HEK293 (cell line): ENCODE measurements around the gene BACH1.

Experiments
- EGR2 ChIP-seq: fragments of 450-650 bp; formaldehyde crosslinking; IDR thresholded peaks from 2 replicates; pipeline ENCODE4 v1.5.1; 2016; ENCODE audit warnings: low read depth, missing biosample characterization, missing genetic modification characterization
- GFI1B ChIP-seq: fragments of 450-650 bp; formaldehyde crosslinking; IDR thresholded peaks from 2 replicates; pipeline ENCODE4 v1.5.1; 2016; ENCODE audit warnings: missing biosample characterization, missing genetic modification characterization
- GLI4 ChIP-seq: fragments of 450-650 bp; formaldehyde crosslinking; IDR thresholded peaks from 2 replicates; pipeline ENCODE4 v1.5.1; 2016; ENCODE audit warnings: missing biosample characterization, missing genetic modification characterization
- GLIS1 ChIP-seq: fragments of 450-650 bp; formaldehyde crosslinking; IDR thresholded peaks from 2 replicates; pipeline ENCODE4 v1.5.1; 2016; ENCODE audit warnings: missing biosample characterization, missing genetic modification characterization
- KLF16 ChIP-seq: fragments of 450-650 bp; formaldehyde crosslinking; IDR thresholded peaks from 2 replicates; pipeline ENCODE4 v1.5.1; 2017; ENCODE audit warnings: missing biosample characterization, missing genetic modification characterization
- MEIS1 ChIP-seq: sonication (generic); formaldehyde crosslinking; IDR thresholded peaks from 2 replicates; pipeline ENCODE4 v1.8.1; 2022; ENCODE audit warnings: missing genetic modification reagents, mild to moderate bottlenecking, borderline replicate concordance
- SP2 ChIP-seq: fragments of 450-650 bp; formaldehyde crosslinking; IDR thresholded peaks from 2 replicates; pipeline ENCODE4 v1.5.1; 2016; ENCODE audit warnings: missing biosample characterization, missing genetic modification characterization
- SP7 ChIP-seq: fragments of 450-650 bp; formaldehyde crosslinking; IDR thresholded peaks from 2 replicates; pipeline ENCODE4 v1.5.1; 2016; ENCODE audit warnings: missing biosample characterization, missing genetic modification characterization
- TRIM28 ChIP-seq: IDR thresholded peaks from 2 replicates; pipeline ENCODE4 v1.6.1; 2011; ENCODE audit warnings: low read length, control low read depth, borderline replicate concordance
- ZBTB7A ChIP-seq: fragments of 450-650 bp; formaldehyde crosslinking; IDR thresholded peaks from 2 replicates; pipeline ENCODE4 v1.5.1; 2016; ENCODE audit warnings: low read depth, missing biosample characterization, missing genetic modification characterization
- ZBTB8A ChIP-seq: fragments of 450-650 bp; formaldehyde crosslinking; IDR thresholded peaks from 2 replicates; pipeline ENCODE4 v1.5.1; 2016; ENCODE audit warnings: missing biosample characterization, missing genetic modification characterization
- ZFP69B ChIP-seq: fragments of 450-650 bp; formaldehyde crosslinking; IDR thresholded peaks from 2 replicates; pipeline ENCODE4 v1.5.1; 2016; ENCODE audit warnings: missing biosample characterization, missing genetic modification characterization
- ZNF133 ChIP-seq: fragments of 450-650 bp; formaldehyde crosslinking; IDR thresholded peaks from 2 replicates; pipeline ENCODE4 v1.5.1; 2016; ENCODE audit warnings: missing biosample characterization, missing genetic modification characterization
- ZNF138 ChIP-seq: fragments of 450-650 bp; formaldehyde crosslinking; IDR thresholded peaks from 2 replicates; pipeline ENCODE4 v1.5.1; 2016; ENCODE audit warnings: missing biosample characterization, missing genetic modification characterization, borderline replicate concordance
- ZNF169 ChIP-seq: fragments of 450-650 bp; formaldehyde crosslinking; IDR thresholded peaks from 2 replicates; pipeline ENCODE4 v1.5.1; 2016; ENCODE audit warnings: missing biosample characterization, missing genetic modification characterization
- ZNF175 ChIP-seq: fragments of 450-650 bp; formaldehyde crosslinking; IDR thresholded peaks from 2 replicates; pipeline ENCODE4 v1.5.1; 2016; ENCODE audit warnings: missing biosample characterization, missing genetic modification characterization
- ZNF23 ChIP-seq: fragments of 450-650 bp; formaldehyde crosslinking; IDR thresholded peaks from 2 replicates; pipeline ENCODE4 v1.5.1; 2016; ENCODE audit warnings: missing biosample characterization, missing genetic modification characterization, borderline replicate concordance
- ZNF335 ChIP-seq: fragments of 450-650 bp; formaldehyde crosslinking; conservative IDR thresholded peaks from 2 replicates; pipeline ENCODE4 v1.5.1; 2016; ENCODE audit warnings: missing biosample characterization, missing genetic modification characterization
- ZNF391 ChIP-seq: fragments of 450-650 bp; formaldehyde crosslinking; IDR thresholded peaks from 2 replicates; pipeline ENCODE4 v1.5.1; 2016; ENCODE audit warnings: low read depth, missing biosample characterization, missing genetic modification characterization, borderline replicate concordance
- ZNF501 ChIP-seq: fragments of 450-650 bp; formaldehyde crosslinking; IDR thresholded peaks from 2 replicates; pipeline ENCODE4 v1.5.1; 2016; ENCODE audit warnings: missing biosample characterization, missing genetic modification characterization
- ZNF548 ChIP-seq: fragments of 450-650 bp; formaldehyde crosslinking; IDR thresholded peaks from 2 replicates; pipeline ENCODE4 v1.5.1; 2016; ENCODE audit warnings: missing biosample characterization, missing genetic modification characterization
- ZNF658 ChIP-seq: fragments of 450-650 bp; formaldehyde crosslinking; IDR thresholded peaks from 2 replicates; pipeline ENCODE4; 2016; ENCODE audit warnings: missing biosample characterization, missing genetic modification characterization
- ZNF747 ChIP-seq: fragments of 450-650 bp; formaldehyde crosslinking; IDR thresholded peaks from 2 replicates; pipeline ENCODE4 v1.5.1; 2016; ENCODE audit warnings: missing biosample characterization, missing genetic modification characterization
- ZNF785 ChIP-seq: fragments of 450-650 bp; formaldehyde crosslinking; IDR thresholded peaks from 2 replicates; pipeline ENCODE4 v1.5.1; 2016; ENCODE audit warnings: missing biosample characterization, missing genetic modification characterization
- TF ChIP-seq, protein P1 (sequence below): fragments of 450-650 bp; formaldehyde crosslinking; IDR thresholded peaks from 2 replicates; pipeline ENCODE4 v1.5.1; 2016; ENCODE audit warnings: missing biosample characterization, missing genetic modification characterization
- TF ChIP-seq, protein P2 (sequence below): fragments of 450-650 bp; formaldehyde crosslinking; IDR thresholded peaks from 2 replicates; pipeline ENCODE4 v1.5.1; 2017; ENCODE audit warnings: missing biosample characterization, missing genetic modification characterization
- TF ChIP-seq, protein P3 (sequence below): fragments of 450-650 bp; formaldehyde crosslinking; IDR thresholded peaks from 2 replicates; pipeline ENCODE4 v1.5.1; 2016; ENCODE audit warnings: missing biosample characterization, missing genetic modification characterization
- TF ChIP-seq, protein P4 (sequence below): fragments of 450-650 bp; formaldehyde crosslinking; IDR thresholded peaks from 2 replicates; pipeline ENCODE4 v1.5.0; 2017; ENCODE audit warnings: missing biosample characterization, missing genetic modification characterization, borderline replicate concordance
- TF ChIP-seq, protein P5 (sequence below): fragments of 450-650 bp; formaldehyde crosslinking; IDR thresholded peaks from 2 replicates; pipeline ENCODE4 v1.5.1; 2016; ENCODE audit warnings: missing biosample characterization, missing genetic modification characterization
- TF ChIP-seq, protein P6 (sequence below): fragments of 450-650 bp; formaldehyde crosslinking; IDR thresholded peaks from 2 replicates; pipeline ENCODE4 v1.5.1; 2016; ENCODE audit warnings: missing biosample characterization, missing genetic modification characterization

Gene BACH1

DNA sequence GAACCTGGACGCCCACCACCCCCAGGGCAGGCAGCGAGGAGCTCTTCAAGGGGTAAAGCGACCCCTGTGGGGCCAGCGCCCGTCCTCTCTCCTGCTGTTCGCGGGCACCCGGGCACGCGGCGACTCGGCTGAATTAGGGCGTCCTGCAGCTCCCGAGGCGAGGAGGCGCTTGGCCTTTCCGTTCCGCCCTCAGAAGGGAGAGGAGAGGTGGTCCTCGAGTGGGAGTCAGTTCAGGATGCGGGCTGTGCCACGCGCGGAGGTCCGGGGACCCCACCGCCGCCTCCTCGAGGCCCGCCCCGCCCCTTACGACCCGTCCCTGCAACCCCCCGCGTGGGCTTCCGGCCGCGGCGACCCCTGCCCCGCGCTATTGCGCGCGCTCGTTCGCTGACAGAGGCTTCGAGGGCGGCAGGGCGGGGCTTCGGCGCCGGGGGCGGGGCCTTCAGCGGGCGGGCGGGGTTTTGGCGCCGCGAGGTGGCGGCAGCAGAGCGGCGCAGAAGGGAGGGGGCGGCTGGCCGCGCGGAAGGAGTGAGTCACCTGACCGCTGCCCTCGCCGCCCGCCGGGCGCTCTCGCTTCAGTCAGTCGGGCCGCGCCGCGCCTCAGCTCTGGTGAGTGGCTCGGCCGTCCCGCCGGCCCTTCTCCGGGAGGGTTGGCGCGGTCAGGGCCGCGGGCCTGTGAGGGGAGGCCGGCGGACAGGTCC lies at the start of gene BACH1 (continued):
- TF ChIP-seq ZBTB7A (tag by site-specific recombination) (no peak), ZNF138 (no peak), GLIS1 (tag by site-specific recombination) (peak; percentile 57), ZNF658 (tag by site-specific recombination) (no peak), ZNF391 (tag by site-specific recombination) (no peak), ZBTB8A (tag by site-specific recombination) (peak; percentile 95), ZNF23 (tag by site-specific recombination) (no peak), EGR2 (tag by site-specific recombination) (peak; percentile 40; the same call in 1 of the 2 replicates), MEIS1 (CRISPR knock-in tag) (no peak), KLF16 (tag by site-specific recombination) (no peak), SP2 (peak; percentile 19), ZNF501 (tag by site-specific recombination) (no peak), ZNF747 (tag by site-specific recombination) (no peak), ZNF335 (tag by site-specific recombination) (peak; percentile 52), SP7 (peak; percentile 40; the same call in 1 of the 2 replicates), ZFP69B (tag by site-specific recombination) (peak; percentile 74), GLI4 (tag by site-specific recombination) (no peak), ZNF133 (no peak), ZNF169 (tag by site-specific recombination) (no peak), TRIM28 (no peak), ZNF175 (tag by site-specific recombination) (no peak), ZNF785 (tag by site-specific recombination) (no peak), ZNF548 (tag by site-specific recombination) (no peak), GFI1B (tag by site-specific recombination) (no peak)
- TF ChIP-seq, protein P1, sequence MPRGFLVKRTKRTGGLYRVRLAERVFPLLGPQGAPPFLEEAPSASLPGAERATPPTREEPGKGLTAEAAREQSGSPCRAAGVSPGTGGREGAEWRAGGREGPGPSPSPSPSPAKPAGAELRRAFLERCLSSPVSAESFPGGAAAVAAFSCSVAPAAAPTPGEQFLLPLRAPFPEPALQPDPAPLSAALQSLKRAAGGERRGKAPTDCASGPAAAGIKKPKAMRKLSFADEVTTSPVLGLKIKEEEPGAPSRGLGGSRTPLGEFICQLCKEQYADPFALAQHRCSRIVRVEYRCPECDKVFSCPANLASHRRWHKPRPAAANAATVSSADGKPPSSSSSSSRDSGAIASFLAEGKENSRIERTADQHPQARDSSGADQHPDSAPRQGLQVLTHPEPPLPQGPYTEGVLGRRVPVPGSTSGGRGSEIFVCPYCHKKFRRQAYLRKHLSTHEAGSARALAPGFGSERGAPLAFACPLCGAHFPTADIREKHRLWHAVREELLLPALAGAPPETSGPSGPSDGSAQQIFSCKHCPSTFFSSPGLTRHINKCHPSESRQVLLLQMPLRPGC (tag by site-specific recombination) = no peak
- TF ChIP-seq, protein P2, sequence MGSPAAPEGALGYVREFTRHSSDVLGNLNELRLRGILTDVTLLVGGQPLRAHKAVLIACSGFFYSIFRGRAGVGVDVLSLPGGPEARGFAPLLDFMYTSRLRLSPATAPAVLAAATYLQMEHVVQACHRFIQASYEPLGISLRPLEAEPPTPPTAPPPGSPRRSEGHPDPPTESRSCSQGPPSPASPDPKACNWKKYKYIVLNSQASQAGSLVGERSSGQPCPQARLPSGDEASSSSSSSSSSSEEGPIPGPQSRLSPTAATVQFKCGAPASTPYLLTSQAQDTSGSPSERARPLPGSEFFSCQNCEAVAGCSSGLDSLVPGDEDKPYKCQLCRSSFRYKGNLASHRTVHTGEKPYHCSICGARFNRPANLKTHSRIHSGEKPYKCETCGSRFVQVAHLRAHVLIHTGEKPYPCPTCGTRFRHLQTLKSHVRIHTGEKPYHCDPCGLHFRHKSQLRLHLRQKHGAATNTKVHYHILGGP (tag by site-specific recombination) = no peak
- TF ChIP-seq, protein P3, sequence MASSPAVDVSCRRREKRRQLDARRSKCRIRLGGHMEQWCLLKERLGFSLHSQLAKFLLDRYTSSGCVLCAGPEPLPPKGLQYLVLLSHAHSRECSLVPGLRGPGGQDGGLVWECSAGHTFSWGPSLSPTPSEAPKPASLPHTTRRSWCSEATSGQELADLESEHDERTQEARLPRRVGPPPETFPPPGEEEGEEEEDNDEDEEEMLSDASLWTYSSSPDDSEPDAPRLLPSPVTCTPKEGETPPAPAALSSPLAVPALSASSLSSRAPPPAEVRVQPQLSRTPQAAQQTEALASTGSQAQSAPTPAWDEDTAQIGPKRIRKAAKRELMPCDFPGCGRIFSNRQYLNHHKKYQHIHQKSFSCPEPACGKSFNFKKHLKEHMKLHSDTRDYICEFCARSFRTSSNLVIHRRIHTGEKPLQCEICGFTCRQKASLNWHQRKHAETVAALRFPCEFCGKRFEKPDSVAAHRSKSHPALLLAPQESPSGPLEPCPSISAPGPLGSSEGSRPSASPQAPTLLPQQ (tag by site-specific recombination) = peak; percentile 94
- TF ChIP-seq, protein P4, sequence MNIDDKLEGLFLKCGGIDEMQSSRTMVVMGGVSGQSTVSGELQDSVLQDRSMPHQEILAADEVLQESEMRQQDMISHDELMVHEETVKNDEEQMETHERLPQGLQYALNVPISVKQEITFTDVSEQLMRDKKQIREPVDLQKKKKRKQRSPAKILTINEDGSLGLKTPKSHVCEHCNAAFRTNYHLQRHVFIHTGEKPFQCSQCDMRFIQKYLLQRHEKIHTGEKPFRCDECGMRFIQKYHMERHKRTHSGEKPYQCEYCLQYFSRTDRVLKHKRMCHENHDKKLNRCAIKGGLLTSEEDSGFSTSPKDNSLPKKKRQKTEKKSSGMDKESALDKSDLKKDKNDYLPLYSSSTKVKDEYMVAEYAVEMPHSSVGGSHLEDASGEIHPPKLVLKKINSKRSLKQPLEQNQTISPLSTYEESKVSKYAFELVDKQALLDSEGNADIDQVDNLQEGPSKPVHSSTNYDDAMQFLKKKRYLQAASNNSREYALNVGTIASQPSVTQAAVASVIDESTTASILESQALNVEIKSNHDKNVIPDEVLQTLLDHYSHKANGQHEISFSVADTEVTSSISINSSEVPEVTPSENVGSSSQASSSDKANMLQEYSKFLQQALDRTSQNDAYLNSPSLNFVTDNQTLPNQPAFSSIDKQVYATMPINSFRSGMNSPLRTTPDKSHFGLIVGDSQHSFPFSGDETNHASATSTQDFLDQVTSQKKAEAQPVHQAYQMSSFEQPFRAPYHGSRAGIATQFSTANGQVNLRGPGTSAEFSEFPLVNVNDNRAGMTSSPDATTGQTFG = no peak
- TF ChIP-seq, protein P5, sequence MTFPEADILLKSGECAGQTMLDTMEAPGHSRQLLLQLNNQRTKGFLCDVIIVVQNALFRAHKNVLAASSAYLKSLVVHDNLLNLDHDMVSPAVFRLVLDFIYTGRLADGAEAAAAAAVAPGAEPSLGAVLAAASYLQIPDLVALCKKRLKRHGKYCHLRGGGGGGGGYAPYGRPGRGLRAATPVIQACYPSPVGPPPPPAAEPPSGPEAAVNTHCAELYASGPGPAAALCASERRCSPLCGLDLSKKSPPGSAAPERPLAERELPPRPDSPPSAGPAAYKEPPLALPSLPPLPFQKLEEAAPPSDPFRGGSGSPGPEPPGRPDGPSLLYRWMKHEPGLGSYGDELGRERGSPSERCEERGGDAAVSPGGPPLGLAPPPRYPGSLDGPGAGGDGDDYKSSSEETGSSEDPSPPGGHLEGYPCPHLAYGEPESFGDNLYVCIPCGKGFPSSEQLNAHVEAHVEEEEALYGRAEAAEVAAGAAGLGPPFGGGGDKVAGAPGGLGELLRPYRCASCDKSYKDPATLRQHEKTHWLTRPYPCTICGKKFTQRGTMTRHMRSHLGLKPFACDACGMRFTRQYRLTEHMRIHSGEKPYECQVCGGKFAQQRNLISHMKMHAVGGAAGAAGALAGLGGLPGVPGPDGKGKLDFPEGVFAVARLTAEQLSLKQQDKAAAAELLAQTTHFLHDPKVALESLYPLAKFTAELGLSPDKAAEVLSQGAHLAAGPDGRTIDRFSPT = peak; percentile 55; the same call in 1 of the 2 replicates
- TF ChIP-seq, protein P6, sequence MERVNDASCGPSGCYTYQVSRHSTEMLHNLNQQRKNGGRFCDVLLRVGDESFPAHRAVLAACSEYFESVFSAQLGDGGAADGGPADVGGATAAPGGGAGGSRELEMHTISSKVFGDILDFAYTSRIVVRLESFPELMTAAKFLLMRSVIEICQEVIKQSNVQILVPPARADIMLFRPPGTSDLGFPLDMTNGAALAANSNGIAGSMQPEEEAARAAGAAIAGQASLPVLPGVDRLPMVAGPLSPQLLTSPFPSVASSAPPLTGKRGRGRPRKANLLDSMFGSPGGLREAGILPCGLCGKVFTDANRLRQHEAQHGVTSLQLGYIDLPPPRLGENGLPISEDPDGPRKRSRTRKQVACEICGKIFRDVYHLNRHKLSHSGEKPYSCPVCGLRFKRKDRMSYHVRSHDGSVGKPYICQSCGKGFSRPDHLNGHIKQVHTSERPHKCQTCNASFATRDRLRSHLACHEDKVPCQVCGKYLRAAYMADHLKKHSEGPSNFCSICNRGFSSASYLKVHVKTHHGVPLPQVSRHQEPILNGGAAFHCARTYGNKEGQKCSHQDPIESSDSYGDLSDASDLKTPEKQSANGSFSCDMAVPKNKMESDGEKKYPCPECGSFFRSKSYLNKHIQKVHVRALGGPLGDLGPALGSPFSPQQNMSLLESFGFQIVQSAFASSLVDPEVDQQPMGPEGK (tag by site-specific recombination) = 0 out of 2 replicates have a peak, but pooled peaks have one; percentile 43
